ENCODE measurements around the gene E2F3. TPM values are rescaled to one million over a fixed set of nuclear protein-coding genes. Genes with fewer than 3 reads are reported as not detected.

The E2F3 gene
- total and polyA plus RNA-seq, 2 donors (not counting 1 experiment from before 2014, with no cell fraction given): 4.1 to 12.3 TPM

DNA sequence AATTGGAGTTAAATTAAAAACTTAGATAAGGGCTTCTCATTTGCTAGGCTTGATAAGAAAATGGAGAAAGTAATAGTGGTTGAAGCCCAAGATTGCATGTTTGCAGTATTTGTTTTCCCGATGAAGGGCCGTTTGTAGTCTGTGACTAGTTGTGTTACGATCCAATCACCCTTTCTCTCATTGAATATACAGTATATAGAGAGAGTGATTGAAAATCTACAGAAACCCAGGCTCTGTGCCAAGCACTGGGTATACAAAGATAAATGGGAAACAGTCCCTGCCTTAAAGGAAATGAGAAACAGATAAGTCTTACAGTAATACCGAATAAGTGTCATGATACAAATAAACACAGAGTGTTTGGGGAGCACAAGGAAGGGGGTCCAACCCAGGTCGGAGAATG lies 77.4 kb downstream of the E2F3 start:
- no peaks in the 10 kb centered on the region for H4K20me1 ChIP-seq (ENCODE audit: control insufficient read depth, extremely low read depth, insufficient read depth, low read length)
- no peak overlapping the region for H3K27ac ChIP-seq (ENCODE audit: insufficient read depth, low read length)
- no peaks in the 10 kb centered on the region for H3K27me3 ChIP-seq (ENCODE audit: control insufficient read depth, insufficient read depth, low read length)
- TF ChIP-seq EZH2 (IDR thresholded peaks at IDR 0.05; ENCODE audit: low read length, missing control alignments): no peak
- TF ChIP-seq, protein P1, sequence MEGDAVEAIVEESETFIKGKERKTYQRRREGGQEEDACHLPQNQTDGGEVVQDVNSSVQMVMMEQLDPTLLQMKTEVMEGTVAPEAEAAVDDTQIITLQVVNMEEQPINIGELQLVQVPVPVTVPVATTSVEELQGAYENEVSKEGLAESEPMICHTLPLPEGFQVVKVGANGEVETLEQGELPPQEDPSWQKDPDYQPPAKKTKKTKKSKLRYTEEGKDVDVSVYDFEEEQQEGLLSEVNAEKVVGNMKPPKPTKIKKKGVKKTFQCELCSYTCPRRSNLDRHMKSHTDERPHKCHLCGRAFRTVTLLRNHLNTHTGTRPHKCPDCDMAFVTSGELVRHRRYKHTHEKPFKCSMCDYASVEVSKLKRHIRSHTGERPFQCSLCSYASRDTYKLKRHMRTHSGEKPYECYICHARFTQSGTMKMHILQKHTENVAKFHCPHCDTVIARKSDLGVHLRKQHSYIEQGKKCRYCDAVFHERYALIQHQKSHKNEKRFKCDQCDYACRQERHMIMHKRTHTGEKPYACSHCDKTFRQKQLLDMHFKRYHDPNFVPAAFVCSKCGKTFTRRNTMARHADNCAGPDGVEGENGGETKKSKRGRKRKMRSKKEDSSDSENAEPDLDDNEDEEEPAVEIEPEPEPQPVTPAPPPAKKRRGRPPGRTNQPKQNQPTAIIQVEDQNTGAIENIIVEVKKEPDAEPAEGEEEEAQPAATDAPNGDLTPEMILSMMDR (conservative IDR thresholded peaks at IDR 0.05 in 1 of 2, IDR thresholded peaks at IDR 0.05 in 1 of 2; ENCODE audit: low read depth in 1 of 2, low read length in 2 of 2): no peak
- no peak overlapping the region for H3K4me2 ChIP-seq (ENCODE audit: extremely low read depth, insufficient read depth, low read length)
- no peak for DNase-seq (ENCODE audit: low read depth in 2 of 2)
- no peak overlapping the region for H2AFZ ChIP-seq (ENCODE audit: low read length)
- H3K4me3 ChIP-seq (replicated peaks in 1 of 4; ENCODE audit: control extremely low read depth in 1 of 4, insufficient read depth in 1 of 4, low read depth in 3 of 4, low read length in 4 of 4): no peak overlapping the region
- H3K9ac ChIP-seq (ENCODE audit: insufficient read depth, low read length): no peak overlapping the region
- H3K4me1 ChIP-seq (ENCODE audit: control insufficient read depth, extremely low read depth, insufficient read depth, low read length): no peaks in the 10 kb centered on the region
- H3K9me3 ChIP-seq (ENCODE audit: control insufficient read depth, insufficient read depth, low read depth, low read length): no peaks in the 10 kb centered on the region
- peaks cover 4% of the 10 kb centered on the region for H3K36me3 ChIP-seq (ENCODE audit: control insufficient read depth, insufficient read depth, low read length)
- H3K79me2 ChIP-seq (ENCODE audit: control insufficient read depth, insufficient read depth, low read length): peaks cover 7% of the 10 kb centered on the region

DNA sequence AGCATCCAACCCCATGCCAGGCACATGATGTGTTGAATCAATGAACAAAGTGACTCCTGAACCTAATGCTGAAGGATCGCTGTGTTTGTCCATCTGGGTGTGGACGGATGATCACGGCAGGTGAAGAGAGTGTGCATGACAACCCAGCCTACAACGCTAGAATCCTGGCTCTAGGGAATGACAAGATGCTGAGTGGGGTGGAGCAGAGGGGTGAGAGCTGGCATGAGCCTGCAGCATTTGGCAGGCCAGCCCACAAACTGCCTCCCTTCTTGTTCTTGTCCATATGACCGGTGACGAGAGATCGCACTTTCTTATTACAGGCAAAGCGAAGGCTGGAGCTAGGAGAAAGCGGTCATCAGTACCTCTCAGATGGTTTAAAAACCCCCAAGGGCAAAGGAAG lies 77.8 kb downstream of the E2F3 start:
- H3K4me2 ChIP-seq (ENCODE audit: extremely low read depth, insufficient read depth, low read length): no peak overlapping the region
- H3K9ac ChIP-seq (ENCODE audit: insufficient read depth, low read length): no peak overlapping the region
- H3K27me3 ChIP-seq (ENCODE audit: control insufficient read depth, insufficient read depth, low read length): no peaks in the 10 kb centered on the region
- no peak overlapping the region for H3K4me3 ChIP-seq (replicated peaks in 1 of 4; ENCODE audit: control extremely low read depth in 1 of 4, insufficient read depth in 1 of 4, low read depth in 3 of 4, low read length in 4 of 4)
- no peak overlapping the region for H2AFZ ChIP-seq (ENCODE audit: low read length)
- no peak overlapping the region for H3K27ac ChIP-seq (ENCODE audit: insufficient read depth, low read length)
- TF ChIP-seq, protein P1 (conservative IDR thresholded peaks at IDR 0.05 in 1 of 2, IDR thresholded peaks at IDR 0.05 in 1 of 2; ENCODE audit: low read depth in 1 of 2, low read length in 2 of 2): no peak
- TF ChIP-seq EZH2 (IDR thresholded peaks at IDR 0.05; ENCODE audit: low read length, missing control alignments): no peak
- no peaks in the 10 kb centered on the region for H4K20me1 ChIP-seq (ENCODE audit: control insufficient read depth, extremely low read depth, insufficient read depth, low read length)
- no peaks in the 10 kb centered on the region for H3K4me1 ChIP-seq (ENCODE audit: control insufficient read depth, extremely low read depth, insufficient read depth, low read length)
- peaks cover 4% of the 10 kb centered on the region for H3K36me3 ChIP-seq (ENCODE audit: control insufficient read depth, insufficient read depth, low read length)
- no peak for DNase-seq (ENCODE audit: low read depth in 2 of 2)
- peaks cover 2% of the 10 kb centered on the region for H3K79me2 ChIP-seq (ENCODE audit: control insufficient read depth, insufficient read depth, low read length)
- no peaks in the 10 kb centered on the region for H3K9me3 ChIP-seq (ENCODE audit: control insufficient read depth, insufficient read depth, low read depth, low read length)

GRCh38 chr6:20481281-20481680 lies 79.6 kb downstream of the E2F3 start:
- no peak overlapping the region for H3K4me3 ChIP-seq (replicated peaks in 1 of 4; ENCODE audit: control extremely low read depth in 1 of 4, insufficient read depth in 1 of 4, low read depth in 3 of 4, low read length in 4 of 4)
- H3K79me2 ChIP-seq (ENCODE audit: control insufficient read depth, insufficient read depth, low read length): no peaks in the 10 kb centered on the region
- H3K4me2 ChIP-seq (ENCODE audit: extremely low read depth, insufficient read depth, low read length): no peak overlapping the region
- TF ChIP-seq, protein P1 (conservative IDR thresholded peaks at IDR 0.05 in 1 of 2, IDR thresholded peaks at IDR 0.05 in 1 of 2; ENCODE audit: low read depth in 1 of 2, low read length in 2 of 2): no peak
- no peak for TF ChIP-seq EZH2 (IDR thresholded peaks at IDR 0.05; ENCODE audit: low read length, missing control alignments)
- no peak for DNase-seq (ENCODE audit: low read depth in 2 of 2)
- no peaks in the 10 kb centered on the region for H3K27me3 ChIP-seq (ENCODE audit: control insufficient read depth, insufficient read depth, low read length)
- H3K27ac ChIP-seq (ENCODE audit: insufficient read depth, low read length): no peak overlapping the region
- H3K36me3 ChIP-seq (ENCODE audit: control insufficient read depth, insufficient read depth, low read length): peaks cover 4% of the 10 kb centered on the region
- no peaks in the 10 kb centered on the region for H3K4me1 ChIP-seq (ENCODE audit: control insufficient read depth, extremely low read depth, insufficient read depth, low read length)
- no peaks in the 10 kb centered on the region for H3K9me3 ChIP-seq (ENCODE audit: control insufficient read depth, insufficient read depth, low read depth, low read length)
- H4K20me1 ChIP-seq (ENCODE audit: control insufficient read depth, extremely low read depth, insufficient read depth, low read length): no peaks in the 10 kb centered on the region
- no peak overlapping the region for H3K9ac ChIP-seq (ENCODE audit: insufficient read depth, low read length)
- H2AFZ ChIP-seq (ENCODE audit: low read length): no peak overlapping the region
